RPMI7951 (cell line): ENCODE data around the gene SLC4A2. TPM values are rescaled to one million over a fixed set of nuclear protein-coding genes. Genes with fewer than 3 reads are reported as not detected.

Experiments used
- DNase-seq: peaks from one replicate; pipeline ENCODE4 v3.0.0-alpha.2; 2012; ENCODE audit warnings: low read depth
- total RNA-seq: library from RNA; depleted of rRNA; stranded (reverse); fragments of >200 nt; shearing (Covaris generic); gene quantifications from 2 replicates; pipeline ENCODE4 v1.2.3, GENCODE V29; 2014

Gene SLC4A2
- total RNA-seq, 1 experiment from 2014 or later, result 64.9 TPM

DNA sequence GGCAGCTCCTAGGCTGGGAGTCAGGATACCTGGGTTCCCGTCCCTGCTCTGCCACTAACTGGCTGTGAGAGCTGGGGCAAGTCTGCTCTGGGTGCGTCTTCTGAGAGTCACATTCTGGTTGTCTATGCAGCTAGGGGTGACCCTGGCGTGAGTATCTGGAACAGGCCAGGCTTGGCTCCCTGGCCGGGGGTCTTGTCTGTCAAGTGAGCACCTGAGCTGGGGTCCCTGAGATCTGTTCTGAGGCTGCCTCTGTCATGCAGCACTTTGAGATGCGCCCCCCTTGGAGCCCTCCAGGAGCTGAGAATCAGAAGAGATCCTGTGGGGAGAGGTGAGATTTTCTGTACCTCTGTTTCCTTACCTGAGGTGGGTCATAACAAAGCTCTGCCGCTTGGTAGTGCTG is 34.4 kb downstream of the SLC4A2 start:
- DNase-seq, result no peak

DNA sequence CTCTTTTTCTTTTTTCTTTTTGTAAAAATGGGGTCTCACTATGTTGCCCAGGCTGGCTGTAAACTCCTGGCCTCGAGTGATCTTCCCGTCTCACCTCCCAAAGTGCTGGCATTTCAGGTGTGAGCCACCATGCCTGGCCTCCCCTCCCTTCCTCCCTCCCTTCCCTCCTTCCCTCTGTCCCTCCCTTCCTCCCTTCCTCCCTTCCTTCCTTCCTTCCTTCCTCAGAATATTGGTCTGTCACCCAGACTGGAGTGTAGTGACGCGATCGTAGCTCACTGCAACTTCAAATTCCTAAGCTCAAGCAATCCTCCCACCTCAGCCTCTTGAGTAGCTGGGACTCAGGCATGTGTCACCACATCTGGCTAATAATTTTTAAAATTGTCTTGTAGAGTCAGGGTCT is 35.3 kb downstream of the SLC4A2 start:
- no peak for DNase-seq

DNA sequence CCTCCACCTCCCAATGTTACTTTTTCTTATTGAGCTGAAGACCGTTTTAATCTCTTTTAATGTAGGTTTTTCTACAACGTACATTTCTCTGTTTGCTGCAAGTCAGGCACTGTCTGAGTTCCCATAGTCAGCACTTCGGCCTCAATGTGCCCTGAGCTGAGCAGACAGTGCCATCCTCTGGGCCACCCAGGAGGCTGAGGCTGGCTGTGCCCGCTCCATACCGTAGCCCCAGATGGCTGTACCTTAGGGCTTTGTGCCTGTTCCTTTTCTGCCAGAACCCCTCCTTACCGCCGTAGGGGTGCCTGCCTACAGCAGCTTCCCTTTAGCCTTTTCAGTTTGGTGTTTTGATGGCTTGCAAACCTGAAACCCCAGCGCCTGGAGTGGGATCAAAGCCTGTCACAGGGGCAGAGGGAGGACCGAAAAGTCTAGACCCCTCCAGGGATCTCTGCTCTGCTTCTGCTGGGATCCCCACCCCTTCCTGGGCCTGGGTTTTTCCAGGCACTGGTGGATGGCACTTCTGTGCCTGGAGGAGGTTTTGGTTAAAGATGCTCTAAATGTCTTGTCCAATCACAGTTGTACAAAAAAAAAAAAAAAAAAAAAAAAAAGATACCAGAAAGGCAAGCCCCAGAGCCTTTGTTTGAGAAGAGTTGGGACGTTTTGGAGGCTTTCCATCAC is 35.9 kb downstream of the SLC4A2 start:
- no peak for DNase-seq

DNA sequence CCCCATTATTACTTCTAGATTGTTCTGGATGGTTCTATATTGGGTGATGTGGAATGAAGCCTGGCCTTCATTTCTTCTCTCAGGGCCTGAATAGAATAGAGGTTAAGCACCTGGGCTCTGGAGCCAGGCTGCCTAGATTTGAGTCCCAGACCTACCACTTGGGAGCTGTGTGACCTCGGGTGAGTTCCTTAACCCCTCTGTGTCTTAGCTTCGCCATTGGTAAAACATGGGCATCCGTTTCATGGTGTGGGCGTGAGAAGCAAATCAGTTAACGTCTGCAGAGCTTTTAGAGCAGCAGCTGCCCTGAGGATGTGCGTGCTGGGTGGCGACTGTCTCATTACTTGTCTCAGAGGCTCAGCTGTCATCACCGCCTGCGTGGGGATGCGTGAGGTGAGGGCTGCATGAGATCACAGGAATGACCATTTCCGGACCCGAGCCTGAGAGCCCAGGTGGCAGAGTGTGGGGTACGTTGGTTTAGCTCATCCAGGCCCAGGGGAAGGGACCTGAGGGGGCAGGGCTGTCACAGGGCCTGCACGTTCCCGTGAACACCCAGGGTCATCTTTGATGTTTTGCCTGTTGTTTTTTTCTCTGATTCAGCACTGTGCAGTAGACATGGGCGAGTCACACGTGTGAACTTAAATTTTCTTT is 36.6 kb downstream of the SLC4A2 start:
- no peak for DNase-seq

DNA sequence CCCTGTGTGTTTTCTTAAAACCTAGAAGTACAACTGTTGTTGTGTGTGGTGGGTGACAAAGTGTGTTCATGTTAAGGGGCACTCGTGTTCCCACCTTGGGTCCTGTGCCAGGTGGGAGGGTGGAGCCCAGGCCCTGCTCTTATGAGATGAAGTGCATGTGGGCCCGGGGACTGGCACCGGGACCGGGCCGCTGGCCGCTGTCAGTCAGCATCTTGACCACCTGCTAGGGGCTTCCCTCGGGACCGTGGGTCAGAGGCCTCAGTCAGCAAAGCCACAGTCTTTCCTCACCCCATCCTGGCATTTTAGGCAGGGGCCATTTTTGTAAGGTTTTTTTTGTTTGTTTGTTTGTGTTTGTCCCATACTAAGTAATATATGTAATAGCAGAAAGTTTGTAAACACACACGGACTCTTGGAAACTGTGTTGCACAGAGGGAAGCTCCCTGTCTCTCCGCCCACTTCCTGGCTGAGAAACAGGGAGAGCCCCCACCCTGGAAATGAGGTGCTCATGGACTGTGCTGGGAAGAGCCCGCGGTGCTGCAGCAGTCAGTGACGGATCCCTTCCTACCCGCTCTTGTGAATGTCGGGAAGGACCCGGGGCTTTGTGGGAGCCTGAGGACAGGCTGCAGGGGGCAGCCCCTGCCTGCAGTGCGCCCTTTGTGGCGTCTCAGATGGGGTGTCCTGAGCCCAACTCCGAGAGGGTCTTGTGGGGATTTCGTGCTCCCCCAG is 40.3 kb downstream of the SLC4A2 start:
- no peak for DNase-seq

DNA sequence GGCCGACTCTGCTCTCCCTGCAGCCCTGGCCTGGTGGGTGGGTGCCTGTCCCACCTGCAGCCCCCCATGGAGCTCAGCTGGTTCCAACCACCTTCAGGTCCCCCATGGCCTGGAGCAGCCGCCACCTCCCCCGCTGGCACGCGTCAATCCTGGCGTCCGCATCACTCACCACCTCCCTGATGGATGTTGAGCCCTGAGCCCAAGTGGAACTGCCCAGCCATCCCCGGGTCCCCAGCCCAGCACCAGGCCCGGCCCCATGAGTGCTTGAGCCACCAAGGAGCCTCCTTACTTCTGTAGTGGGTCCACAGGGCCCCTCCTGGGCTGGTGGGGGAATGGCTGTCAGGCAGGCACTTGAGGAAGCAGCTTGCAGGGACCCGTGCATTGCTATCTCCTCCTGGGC is 41.5 kb downstream of the SLC4A2 start:
- no peak for DNase-seq

DNA sequence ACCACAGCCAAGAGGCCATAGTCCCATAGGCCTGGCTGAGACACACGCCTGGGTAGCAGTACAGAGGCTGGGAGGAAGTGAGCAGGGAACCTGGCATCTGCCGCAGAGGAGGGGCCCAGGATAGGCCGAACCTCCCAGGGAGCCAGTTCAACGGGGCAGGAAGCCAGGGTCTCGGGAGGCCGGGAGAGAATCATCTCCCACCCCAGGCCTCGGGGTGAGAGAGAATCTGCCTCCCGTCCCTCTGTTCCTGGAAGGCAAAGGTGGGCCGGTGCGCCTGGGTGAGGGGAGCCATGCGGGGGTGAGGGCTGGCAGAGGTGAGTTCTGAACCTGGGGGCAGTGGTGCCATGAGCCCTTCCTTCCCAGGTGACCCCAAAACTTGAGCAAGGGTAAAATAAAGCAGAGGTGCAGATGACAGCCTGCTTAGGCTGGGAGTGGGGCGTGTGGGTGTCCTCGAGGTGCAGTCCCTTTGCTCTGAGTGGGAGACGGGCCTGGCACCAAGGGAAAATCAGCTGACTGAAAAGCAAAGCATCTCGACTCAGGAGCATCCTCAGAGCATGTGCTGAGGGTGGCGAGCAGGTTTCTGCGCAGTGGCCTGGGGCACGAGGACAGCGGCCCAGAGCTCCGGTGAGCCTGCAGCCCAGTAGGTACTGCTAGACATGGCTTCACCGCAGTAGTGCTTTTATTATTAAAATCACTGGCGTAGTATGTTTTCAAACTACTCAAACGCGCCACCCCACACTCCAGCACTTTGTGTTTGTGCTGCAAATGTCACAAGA is 42.4 kb downstream of the SLC4A2 start:
- DNase-seq, result no peak

DNA sequence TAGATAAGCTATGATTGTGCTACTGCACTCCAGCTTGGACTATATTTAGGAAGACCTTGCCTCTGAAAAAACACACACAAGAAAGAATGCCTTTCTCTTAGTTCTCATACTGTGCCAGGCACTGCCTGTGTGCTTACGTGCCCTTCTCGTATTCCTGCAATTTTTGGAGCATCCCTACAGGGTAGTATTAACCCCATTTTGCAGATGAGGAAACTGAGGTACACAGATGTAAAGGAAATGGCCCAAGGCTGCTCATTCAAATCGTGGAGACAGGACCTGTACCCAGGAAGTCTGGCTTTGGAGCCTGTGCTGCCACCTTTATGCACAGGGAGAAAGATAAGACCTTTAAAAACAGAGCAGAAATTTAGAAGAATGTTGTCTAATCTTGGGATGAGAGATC is 43.6 kb downstream of the SLC4A2 start:
- DNase-seq, result no peak

DNA sequence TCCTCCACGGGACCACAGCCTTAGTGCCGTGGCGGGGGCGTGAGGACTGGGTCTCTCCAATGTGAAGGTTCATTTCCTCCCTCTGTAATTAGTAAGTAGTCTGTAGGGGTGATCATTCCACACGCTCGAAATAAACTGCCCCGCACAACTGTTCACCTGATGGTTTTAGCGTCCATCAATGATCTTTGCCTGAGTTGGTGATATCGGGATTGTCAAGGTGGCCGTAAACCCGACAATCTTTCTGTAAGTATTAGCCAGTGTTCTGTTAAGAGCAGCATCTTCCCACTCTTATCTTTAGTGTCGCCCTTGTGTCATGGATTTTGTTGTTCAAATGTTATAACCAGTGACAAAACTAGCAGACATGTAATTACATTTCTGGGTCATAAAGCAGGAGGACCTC is 44.6 kb downstream of the SLC4A2 start:
- DNase-seq, result no peak

DNA sequence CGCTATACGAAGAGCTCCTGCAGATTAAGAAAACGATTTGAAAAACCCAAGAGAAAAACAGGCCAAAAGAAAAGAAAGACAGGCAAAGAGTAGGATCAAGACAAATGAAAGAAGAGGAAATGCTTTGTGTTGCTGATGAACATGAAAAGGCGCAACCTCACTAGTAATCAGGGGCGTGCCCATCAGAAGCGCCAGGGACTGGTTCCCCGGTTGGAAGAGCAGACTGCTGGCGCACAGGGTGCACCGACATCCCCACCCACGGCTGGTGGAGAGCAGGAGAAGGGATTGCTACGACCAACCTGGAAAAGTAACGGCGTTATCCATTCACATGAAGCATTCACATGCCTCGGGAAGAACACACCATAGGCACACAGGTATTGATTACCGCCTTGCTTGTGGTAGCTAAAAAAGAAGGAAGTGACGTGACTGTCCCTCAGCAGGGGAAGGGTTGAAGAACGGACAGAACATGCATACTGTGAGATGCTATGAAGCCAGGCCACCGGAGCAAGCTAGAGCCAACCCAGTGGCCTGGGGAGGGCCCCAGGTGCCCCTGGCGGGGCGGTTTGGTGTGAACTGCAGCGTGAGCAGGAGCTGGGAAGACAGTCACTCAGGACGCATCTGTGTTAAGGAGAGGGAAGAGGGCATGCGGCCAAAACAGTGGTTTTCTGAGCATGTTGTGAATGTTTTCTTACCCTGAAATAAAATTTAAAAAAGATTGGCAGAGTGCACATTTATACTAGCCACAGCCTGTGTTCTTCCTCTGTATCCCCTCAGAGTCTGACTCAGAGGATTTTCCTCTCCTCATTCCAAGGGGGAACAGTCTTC is 45.2 kb downstream of the SLC4A2 start:
- peak; percentile 45 for DNase-seq

DNA sequence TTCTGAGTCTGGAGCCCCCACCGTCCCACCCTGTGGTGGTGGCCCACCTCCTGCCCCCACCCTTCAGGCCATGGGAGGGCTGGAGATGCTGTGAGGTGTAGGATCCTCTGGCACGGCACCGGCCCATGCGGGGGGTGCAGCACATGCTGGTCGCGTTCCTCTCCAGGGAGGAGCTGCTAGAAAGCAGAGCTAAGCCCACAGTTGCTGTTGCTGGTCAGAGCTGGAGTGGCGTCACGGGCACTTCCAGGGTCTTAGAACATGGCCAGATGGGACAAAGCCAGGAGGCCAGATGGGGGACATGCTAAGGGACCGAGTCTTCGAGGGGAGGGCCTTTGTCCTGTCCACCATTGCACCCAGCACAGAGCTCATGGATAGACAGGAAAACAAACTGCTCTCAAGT is 48.5 kb downstream of the SLC4A2 start:
- no peak for DNase-seq

DNA sequence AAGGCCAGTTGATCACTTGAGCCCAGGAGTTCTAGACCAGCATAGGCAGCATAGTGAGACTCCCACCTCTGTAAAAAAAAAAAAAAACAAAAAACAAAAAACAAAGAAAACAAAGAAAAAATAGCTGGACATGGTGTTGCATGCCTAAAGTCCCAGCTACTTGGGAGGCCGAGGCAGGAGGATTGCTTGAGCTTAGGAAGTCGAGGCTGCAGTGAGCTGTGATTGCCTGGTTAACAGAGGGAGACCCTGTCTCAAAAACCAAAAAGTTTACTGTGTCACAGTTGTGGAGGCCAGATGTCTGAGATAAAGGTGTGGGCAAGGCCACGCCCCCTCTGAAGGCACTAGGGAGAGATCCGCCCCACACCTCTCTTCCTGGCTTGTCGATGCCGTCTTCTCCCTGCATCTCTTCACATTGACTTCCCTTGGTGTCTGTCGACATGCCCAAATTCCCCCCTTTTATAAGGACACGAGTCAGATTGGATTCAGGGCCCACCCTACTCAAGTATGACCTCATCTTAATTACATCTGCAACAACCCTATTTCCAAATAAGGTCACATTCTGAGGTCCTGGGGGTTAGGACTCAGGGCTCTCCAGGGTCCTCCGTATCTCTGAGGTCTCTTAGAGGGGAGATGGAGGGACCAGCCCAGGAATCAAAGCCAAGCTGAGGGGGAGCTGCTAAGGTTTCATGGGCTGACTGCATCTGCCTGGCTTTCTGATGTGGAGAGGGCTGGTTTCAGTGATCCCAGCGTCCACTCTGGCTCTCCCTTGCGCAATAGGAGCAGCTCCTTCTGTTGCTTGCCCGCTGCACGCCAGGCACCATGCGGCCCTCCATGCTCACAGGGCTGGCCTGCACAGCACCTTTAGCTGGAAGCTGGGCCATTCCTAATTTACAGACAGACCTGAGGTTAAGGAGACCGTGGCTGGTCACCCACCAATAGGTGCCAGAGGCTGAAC is 50.0 kb downstream of the SLC4A2 start:
- no peak for DNase-seq

DNA sequence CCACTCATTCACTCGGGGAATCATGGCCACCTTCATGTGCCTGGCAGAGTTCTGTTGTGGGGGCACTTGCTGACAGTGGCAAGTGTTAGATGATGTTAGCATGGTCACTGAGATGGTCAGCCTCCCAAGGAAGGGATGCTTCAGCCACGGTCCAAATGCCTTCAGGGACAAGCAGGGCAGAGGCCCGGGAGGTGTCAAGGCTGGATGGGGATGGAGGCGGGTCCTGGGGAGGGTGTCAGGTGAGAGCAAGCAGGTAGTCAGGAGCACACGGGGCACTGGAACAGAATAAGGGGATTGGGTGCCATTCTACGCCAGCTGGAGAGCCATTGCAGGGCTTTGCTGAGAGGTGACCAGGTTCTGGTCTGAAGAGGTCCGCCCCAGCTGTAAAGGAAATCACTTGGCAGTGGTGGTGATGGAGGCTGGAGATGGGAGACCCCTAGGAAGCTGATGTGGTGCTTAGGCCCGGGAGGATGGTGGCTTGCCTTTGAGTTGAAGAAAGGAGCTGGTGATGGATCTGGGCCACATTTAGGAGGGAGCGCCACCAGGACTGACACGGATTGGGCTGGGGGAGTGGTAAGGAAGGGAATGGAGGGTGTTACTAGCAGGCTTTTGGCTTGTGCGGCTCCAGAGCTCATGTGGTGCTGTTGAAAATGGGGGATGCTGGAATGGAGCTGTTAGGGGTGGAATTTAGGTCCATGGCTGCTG is 51.0 kb downstream of the SLC4A2 start:
- no peak for DNase-seq

DNA sequence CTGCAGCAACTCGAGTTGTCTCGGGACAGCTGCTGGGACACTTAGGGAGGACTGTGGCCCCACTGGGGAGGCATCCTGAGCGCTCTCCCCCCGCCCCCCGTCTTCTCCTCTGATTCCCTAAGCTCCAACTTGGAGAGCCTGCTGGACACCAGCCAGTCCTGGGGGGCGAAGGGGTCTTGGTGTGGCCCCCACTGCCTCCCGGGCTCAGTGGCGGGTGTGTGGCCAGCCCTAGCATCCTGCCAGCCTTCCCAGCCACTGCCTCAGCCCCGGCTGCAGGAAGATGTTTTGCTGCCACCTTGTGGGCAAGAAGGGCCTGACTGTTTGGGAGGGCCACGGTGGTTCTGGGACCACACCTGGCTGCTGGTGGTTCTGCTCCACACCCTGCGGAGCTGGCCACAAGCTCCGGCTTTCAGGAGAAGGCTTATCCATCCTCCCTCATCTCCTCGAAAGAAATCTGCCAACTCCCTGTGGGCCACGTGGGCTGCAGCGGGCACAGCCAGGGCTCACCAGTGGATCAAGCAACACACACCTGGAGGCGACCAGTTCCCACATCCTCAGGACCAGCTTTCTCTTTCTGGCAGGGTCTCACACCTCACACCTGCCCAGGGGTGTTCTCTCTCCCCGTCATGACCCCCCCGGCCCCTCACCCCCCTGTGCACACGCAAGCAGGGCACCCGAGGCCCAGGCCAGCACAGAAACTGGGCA is 51.7 kb downstream of the SLC4A2 start:
- DNase-seq, result peak; percentile 63

DNA sequence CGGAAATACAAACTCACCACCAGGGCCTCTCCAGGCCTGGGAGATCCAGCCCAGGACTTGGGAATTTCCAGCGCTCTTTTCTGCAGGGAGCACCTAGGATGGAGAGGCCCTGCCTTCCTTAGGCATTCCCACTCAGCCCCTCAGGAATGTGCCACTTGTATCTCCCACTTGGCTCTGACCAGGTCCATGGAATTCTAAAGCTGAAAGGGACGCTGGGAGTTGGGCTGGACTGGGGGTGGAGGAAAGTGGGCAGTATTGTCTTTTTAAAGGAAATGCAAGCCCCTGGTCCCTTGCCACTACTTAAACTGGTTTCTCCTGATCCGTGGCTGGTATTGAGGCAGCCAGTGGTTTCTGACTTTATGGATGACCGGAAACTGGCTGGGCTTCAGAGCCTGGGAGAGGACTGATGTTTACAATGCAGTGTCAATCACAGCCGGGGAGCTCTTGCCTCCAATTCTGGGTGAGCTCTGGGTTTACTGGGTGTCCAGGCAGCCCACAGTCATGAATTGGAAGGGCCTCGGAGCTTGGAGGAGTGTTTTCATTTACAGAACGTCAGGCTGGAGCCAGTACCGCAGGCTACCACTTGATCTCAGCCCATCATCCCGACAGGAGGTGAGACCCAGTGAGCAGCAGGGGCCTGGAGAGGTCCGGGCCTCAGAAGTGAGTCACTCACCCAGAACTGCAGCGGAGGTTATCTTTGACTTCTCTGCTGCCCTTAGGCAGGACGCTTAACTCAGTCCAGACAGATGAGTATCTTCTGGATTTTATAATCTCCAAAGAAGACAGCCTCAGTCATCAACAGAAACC is 54.2 kb downstream of the SLC4A2 start:
- DNase-seq, result peak; percentile 98

DNA sequence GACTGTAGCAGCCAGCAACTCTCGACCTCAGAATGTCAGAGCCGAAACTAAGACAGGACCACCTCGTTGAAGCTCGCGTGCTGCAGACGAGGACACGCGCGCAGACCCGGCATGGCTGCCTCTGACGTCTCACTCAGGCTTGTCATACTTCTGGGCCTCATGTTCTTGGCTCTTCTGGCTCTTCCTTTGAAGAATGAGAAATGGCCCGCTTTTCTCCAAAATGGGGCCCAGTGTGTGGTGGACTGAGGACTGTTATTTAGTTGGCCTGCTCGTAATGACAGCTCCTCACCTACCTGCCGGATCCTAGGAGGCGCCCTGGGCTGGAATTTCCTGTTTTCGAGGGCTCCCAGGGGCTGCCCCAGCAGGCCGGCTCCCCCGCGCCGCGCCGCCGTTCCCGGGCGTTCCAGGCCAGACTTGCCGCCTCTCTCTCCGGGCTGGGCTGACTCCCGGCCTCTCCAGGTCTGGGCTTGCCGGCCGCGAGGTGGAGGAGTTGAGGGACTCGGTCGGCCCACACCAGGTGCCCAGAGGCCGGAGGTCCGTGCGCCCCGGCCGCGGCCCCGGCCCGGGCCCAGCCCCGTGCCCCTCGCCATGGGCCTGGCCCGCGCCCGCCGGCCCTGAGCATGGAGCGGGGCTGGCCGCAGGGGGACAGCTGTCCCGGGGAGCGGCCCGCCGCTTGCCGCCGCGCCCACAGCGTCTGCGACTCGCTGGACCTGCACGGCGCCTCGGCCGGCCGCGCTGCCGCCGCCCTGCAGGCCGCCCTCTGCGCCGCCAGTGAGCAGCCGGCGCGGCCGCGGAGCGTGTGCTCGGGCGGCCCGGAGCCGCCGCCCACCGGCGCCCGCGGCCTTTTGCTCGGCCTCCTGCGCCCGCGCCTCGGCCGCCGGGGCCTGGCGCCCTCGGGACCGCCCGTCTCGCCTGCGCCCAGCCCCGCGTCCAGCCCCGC is 55.0 kb downstream of the SLC4A2 start:
- DNase-seq, result no peak
